22Rv1 (cell line): ENCODE measurements around the gene SUGCT.
"Not testable (repeated sequence)": the region's sequence is repeated elsewhere in the genome, so short reads cannot be mapped to it uniquely, and the experiment has no call there.

Experiments
- H3K27ac ChIP-seq: fragments of 450-650 bp; 2 replicates; pipeline ENCODE4 v1.5.1; 2017
- ZFX ChIP-seq: fragments of 450-650 bp; IDR thresholded peaks from 2 replicates; pipeline ENCODE4 v1.6.1; 2017; ENCODE audit warnings: antibody characterized with exemption, borderline replicate concordance
- TF ChIP-seq, protein P1 (sequence below): fragments of 450-650 bp; IDR thresholded peaks from 2 replicates; pipeline ENCODE4 v1.5.1; 2017; ENCODE audit warnings: mild to moderate bottlenecking

SUGCT gene

DNA sequence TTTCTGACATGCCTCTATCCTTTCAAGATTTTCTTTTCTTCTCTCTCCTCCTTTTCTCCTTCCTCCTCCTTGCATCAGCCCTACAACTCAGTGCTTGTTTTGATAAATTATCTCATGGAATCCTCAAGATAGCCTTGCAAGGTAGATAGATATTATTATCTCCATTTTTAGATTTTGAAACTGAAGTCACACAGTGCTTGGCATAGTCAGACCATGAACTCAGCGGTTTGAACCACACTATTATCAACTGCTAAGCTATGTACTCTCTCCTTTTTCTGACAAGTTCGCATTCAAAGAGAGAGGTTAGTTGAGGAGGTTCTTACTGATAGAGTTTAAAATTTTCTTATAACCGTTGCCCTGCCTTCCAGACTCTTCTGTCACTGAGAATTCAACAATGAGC is 79.1 kb downstream of the SUGCT start:
- no peak overlapping the region for H3K27ac ChIP-seq
- TF ChIP-seq ZFX: no peak
- TF ChIP-seq, protein P1, sequence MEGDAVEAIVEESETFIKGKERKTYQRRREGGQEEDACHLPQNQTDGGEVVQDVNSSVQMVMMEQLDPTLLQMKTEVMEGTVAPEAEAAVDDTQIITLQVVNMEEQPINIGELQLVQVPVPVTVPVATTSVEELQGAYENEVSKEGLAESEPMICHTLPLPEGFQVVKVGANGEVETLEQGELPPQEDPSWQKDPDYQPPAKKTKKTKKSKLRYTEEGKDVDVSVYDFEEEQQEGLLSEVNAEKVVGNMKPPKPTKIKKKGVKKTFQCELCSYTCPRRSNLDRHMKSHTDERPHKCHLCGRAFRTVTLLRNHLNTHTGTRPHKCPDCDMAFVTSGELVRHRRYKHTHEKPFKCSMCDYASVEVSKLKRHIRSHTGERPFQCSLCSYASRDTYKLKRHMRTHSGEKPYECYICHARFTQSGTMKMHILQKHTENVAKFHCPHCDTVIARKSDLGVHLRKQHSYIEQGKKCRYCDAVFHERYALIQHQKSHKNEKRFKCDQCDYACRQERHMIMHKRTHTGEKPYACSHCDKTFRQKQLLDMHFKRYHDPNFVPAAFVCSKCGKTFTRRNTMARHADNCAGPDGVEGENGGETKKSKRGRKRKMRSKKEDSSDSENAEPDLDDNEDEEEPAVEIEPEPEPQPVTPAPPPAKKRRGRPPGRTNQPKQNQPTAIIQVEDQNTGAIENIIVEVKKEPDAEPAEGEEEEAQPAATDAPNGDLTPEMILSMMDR: no peak

DNA sequence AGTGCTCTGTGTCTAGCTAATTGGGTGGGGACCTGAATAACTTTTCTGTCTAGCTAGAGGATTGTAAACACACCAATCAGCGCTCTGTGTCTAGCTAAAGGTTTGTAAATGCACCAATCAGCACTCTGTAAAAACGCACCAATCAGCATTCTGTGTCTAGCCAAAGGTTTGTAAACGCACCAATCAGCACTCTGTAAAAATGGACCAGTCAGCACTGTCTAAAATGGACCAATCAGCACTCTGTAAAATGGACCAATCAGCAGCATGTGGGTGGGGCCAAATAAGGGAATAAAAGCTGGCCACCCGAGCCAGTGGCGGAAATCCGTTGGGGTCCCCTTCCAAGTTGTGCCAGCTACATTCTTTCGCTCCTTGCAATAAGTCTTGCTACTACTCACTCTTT is 83.8 kb downstream of the SUGCT start:
- H3K27ac ChIP-seq: not testable (repeated sequence)

DNA sequence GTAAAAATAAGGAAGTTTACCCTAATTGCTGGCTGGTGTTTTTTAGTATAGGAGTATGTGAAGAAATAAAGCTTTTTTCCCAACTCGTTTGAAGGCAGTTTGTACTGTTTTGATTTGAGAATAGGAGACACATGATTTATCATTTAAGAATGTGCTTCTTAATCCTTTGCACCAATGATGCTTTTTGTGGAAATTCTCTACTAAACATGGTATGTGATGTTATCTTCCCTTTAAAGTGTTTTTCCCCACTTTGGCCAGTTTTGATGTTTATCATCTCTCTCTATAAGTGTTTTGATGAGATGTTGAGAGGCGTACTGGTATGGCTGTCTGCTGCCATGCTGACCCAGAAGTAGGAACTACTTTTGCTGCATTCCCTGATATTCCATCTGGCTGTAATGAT is 85.1 kb downstream of the SUGCT start:
- H3K27ac ChIP-seq: no peak overlapping the region
- TF ChIP-seq, protein P1: no peak
- no peak for TF ChIP-seq ZFX

DNA sequence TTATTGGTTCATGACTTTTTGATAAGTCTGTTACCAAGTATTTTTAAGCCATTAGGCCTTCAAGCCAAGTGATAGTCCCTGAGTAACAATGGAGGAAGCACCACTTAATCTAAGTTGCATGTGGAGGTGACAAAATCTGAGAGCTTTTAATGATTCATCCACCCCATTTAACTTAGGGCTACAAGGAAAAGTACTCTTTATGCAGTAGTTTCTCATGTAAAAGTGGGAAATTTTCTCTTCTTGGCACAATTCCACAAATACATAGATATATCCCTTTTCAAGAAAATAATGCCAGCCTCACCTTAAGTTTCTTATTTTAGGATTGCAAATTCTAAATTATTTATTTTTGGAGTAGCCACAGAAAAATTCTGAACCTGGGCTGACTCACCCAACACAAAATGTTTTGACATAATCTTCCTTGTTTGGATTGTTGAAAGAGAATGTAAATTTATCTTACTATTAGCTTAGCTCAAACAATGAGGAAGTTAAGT is 85.7 kb downstream of the SUGCT start:
- no peak overlapping the region for H3K27ac ChIP-seq
- TF ChIP-seq, protein P1: no peak
- TF ChIP-seq ZFX: no peak

DNA sequence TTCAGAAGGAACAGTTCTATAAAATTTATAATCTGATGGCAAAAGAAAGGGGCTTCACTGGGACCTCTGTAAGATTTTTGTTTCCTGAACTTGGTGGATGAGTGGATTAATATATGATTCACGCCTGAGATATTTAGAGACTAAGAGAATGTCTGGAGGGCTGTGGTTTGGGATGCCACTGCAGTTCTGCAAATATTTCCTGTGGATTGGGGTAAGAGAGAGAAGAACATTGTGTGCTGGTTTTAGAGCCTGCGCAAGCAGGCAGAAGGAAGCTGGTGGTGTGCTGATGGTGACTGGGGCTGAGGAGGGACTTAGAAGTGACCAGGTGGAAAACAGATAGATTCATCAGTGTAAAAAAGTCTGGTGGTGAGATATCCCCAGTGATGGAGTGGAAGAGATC is 87.0 kb downstream of the SUGCT start:
- H3K27ac ChIP-seq: no peak overlapping the region
- TF ChIP-seq, protein P1: no peak
- no peak for TF ChIP-seq ZFX

DNA sequence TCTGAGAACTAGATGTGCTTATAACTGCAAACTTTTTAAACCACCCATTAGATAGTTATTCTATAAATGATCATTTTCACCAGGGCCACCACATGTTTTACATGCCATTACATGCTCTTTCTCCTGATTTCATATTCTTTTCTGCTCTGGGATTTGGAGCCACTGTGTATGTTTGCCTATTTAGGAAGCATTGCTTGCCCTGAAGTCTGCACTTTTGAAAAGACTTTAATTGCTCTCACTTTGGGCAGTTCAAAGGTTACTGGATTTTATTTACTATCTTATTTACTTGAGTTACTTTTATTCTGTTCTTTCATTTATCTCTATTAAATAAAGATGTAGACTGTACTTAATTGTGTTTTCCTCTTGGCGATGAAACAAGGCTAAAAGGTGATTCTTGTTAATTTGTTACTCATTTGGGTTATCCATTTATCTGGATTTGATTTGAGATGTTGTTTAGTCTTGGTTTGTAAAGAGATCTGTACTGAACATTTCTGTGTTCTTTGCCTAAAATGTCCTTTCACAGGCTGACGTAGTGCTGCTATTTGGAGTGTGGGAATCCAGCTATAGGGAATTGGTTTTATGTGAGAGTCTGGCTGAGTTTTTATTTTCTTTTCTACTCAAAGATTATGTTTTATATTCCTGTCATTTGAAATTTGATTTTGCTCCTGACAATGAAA is 88.8 kb downstream of the SUGCT start:
- TF ChIP-seq, protein P1: no peak
- no peak for TF ChIP-seq ZFX

DNA sequence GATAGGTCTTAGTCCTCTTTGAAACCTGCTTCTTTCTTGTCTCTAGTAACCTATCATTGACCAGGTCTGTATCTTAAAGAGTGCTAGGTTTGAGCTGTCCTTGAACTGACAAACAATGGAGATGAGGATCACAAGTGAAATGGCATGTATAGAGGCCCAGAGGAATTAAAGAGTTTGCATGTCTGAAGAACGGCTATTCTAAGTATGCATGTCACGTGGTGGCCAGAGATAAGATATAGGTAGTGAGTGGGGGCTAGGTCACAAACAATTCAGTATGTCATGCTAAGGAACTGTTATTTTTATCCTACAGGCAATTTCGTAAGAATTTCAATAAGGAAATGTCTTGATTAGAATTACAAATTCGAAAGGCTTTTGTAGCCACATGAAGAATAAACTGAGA is 95.3 kb downstream of the SUGCT start:
- H3K27ac ChIP-seq: no peak overlapping the region
- TF ChIP-seq, protein P1: no peak
- TF ChIP-seq ZFX: no peak

More for the DNA sequence above, 88.8 kb downstream of the SUGCT start:
- H3K27ac ChIP-seq: no peak overlapping the region

DNA sequence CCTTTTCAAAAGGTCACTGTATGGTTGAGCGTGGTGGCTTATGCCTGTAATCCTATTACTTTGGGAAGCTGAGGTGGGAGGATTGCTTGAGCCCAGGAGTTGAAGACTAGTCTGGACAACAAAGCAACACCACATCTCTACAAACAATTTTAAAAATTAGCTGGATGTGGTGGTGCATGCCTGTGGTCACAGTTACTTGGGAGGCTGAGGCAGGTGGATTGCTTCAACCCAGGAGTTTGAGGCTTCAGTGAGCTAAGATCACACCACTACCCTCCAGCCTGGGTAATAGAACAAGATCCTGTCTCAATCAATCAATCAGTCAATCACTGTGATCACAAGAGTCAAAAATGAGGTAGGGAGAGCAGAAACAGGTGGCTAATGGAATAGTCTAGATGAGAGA is 97.0 kb downstream of the SUGCT start:
- no peak overlapping the region for H3K27ac ChIP-seq
- TF ChIP-seq ZFX: no peak
- TF ChIP-seq, protein P1: no peak
